HCT116 (cell line): ENCODE results near the gene ZNF507. TPM values are rescaled to one million over a fixed set of nuclear protein-coding genes. Genes with fewer than 3 reads are reported as not detected.

Source experiments
- ATAC-seq: fragments of 200-7000 bp; cut with Tn5 transposase; 2 replicates; pipeline ENCODE4 v1.9.1; 2020; ENCODE audit warnings: mild to moderate bottlenecking, moderate library complexity
- BruUV-seq: library from RNA; stranded (reverse); fragments of 400-500 nt; replicated peaks from 2 replicates; lab custom pipeline; 2021; lab: Mats Ljungman, UMichigan
- CTCF ChIA-PET: fragments of 300-600 bp; sonication (Branson Sonifier 250); formaldehyde crosslinking; loops from one replicate; lab custom pipeline; 2021; ENCODE audit warnings: antibody characterized with exemption; lab: Charles Lee
- POLR2A ChIA-PET: fragments of 300-600, 350-600 bp; sonication (Branson Sonifier 250); formaldehyde crosslinking; loops from one replicate; lab custom pipeline; 2021; ENCODE audit warnings: antibody characterized with exemption; lab: Charles Lee
- RAD21 ChIA-PET, 2 experiments: fragments of 300-600 bp; sonication (Branson Sonifier 250); formaldehyde crosslinking; loops; one replicate each; lab custom pipeline; 2023; ENCODE audit warnings: low total read pairs in 2 of 2; ENCODE audit not compliant: uncharacterized antibody in 2 of 2, unreplicated experiment in 2 of 2, low non-redundant PET in 1 of 2; lab: Charles Lee
- DNase-seq: peaks from one replicate; pipeline ENCODE4 v3.0.0-alpha.2; 2010; ENCODE audit warnings: low read depth, low spot score
- H2AFZ ChIP-seq: fragments of 200-600 bp; shearing (Covaris generic), sonication (generic); 2 replicates; pipeline ENCODE4 v1.6.1; 2017; ENCODE audit warnings: low read depth, mixed run types, mixed read lengths, antibody characterized with exemption, low read length; ENCODE audit not compliant: poor library complexity, severe bottlenecking
- H3K27ac ChIP-seq: 2 replicates; pipeline ENCODE4 v1.5.1; 2012; ENCODE audit warnings: low read depth, low read length
- H3K27me3 ChIP-seq: fragments of 200-600 bp; sonication (generic); 2 replicates; pipeline ENCODE4 v1.6.1; 2016; ENCODE audit warnings: mixed run types, low read length, mixed read lengths; ENCODE audit not compliant: insufficient read depth
- H3K36me3 ChIP-seq, 2 experiments: fragments of 200-500 bp in 1 of 2; fragments of 200-600 bp in 1 of 2; sonication (Bioruptor generic) in 1 of 2; sonication (generic) in 1 of 2; 2 replicates each; pipeline versions ENCODE4 v1.5.1 to v1.6.1; 2014 to 2016; ENCODE audit warnings: low read length in 2 of 2, inconsistent platforms in 1 of 2, mixed read lengths in 1 of 2, mixed run types in 1 of 2; ENCODE audit not compliant: insufficient read depth in 2 of 2, control insufficient read depth in 1 of 2
- H3K4me1 ChIP-seq, 2 experiments: fragments of 200-600 bp in 1 of 2; sonication (generic) in 1 of 2; 2 replicates each; pipeline versions ENCODE4 v1.5.1 to v1.6.1; 2012 to 2017; ENCODE audit warnings: low read length in 2 of 2, inconsistent platforms in 1 of 2, mild to moderate bottlenecking in 1 of 2, mixed read lengths in 1 of 2, mixed run types in 1 of 2, moderate library complexity in 1 of 2; ENCODE audit not compliant: insufficient read depth in 2 of 2, control insufficient read depth in 1 of 2
- H3K4me2 ChIP-seq: fragments of 200-600 bp; sonication (generic); 2 replicates; pipeline ENCODE4 v1.6.1; 2017; ENCODE audit warnings: mixed run types, low read length, mixed read lengths
- H3K4me3 ChIP-seq, 2 experiments: fragments of 200-600 bp in 1 of 2; sonication (generic) in 1 of 2; replicated peaks in 1 of 2; 2 replicates each; pipeline ENCODE4 v1.5.1; 2011 to 2016; ENCODE audit warnings: low read length in 2 of 2, control low read depth in 1 of 2, low read depth in 1 of 2, mild to moderate bottlenecking in 1 of 2, mixed read lengths in 1 of 2, mixed run types in 1 of 2
- H3K79me2 ChIP-seq: fragments of 200-600 bp; sonication (generic); 2 replicates; pipeline ENCODE4 v1.6.1; 2017; ENCODE audit warnings: mild to moderate bottlenecking, mixed run types, low read length, moderate library complexity, mixed read lengths; ENCODE audit not compliant: insufficient read depth
- H3K9ac ChIP-seq: fragments of 200-600 bp; sonication (generic); 2 replicates; pipeline ENCODE4 v1.6.1; 2016; ENCODE audit warnings: low read length, mixed read lengths
- H3K9me2 ChIP-seq: fragments of 200-600 bp; sonication (generic), shearing (Covaris generic); 2 replicates; pipeline ENCODE4 v1.6.1; 2017; ENCODE audit warnings: mixed run types, mild to moderate bottlenecking, moderate library complexity; ENCODE audit not compliant: insufficient read depth
- H3K9me3 ChIP-seq, 2 experiments: fragments of 200-500 bp in 1 of 2; fragments of 200-600 bp in 1 of 2; sonication (Bioruptor generic) in 1 of 2; sonication (generic) in 1 of 2; 2 replicates each; pipeline ENCODE4 v1.6.1; 2014 to 2017; ENCODE audit warnings: low read length in 2 of 2, mixed read lengths in 2 of 2, inconsistent platforms in 1 of 2, low read depth in 1 of 2, mild to moderate bottlenecking in 1 of 2, mixed run types in 1 of 2, moderate library complexity in 1 of 2; ENCODE audit not compliant: control insufficient read depth in 1 of 2, insufficient read depth in 1 of 2
- H4K20me1 ChIP-seq: fragments of 200-600 bp; sonication (generic), shearing (Covaris generic); 2 replicates; pipeline ENCODE4 v1.6.1; 2017; ENCODE audit warnings: mixed run types, mild to moderate bottlenecking, moderate library complexity; ENCODE audit not compliant: insufficient read depth
- ATF3 ChIP-seq: IDR thresholded peaks from 2 replicates; pipeline ENCODE4 v1.6.1; 2012
- CBX3 ChIP-seq: IDR thresholded peaks from 2 replicates; pipeline ENCODE4 v1.6.1; 2012; ENCODE audit warnings: low read depth
- CEBPB ChIP-seq: IDR thresholded peaks from 2 replicates; pipeline ENCODE4 v1.6.1; 2012; ENCODE audit warnings: low read depth
- EGR1 ChIP-seq: IDR thresholded peaks from 2 replicates; pipeline ENCODE4 v1.6.1; 2012; ENCODE audit warnings: low read depth
- EZH2phosphoT487 ChIP-seq: fragments of 200-600 bp; IDR thresholded peaks from 2 replicates; pipeline ENCODE4 v1.6.1; 2018; ENCODE audit warnings: antibody characterized with exemption, borderline replicate concordance
- POLR2AphosphoS5 ChIP-seq: IDR thresholded peaks from 2 replicates; pipeline ENCODE4 v1.6.1; 2011; ENCODE audit warnings: mild to moderate bottlenecking, low read depth, low read length, moderate library complexity
- REST ChIP-seq: IDR thresholded peaks from 2 replicates; pipeline ENCODE4 v1.6.1; 2012; ENCODE audit warnings: low read depth
- SRF ChIP-seq: IDR thresholded peaks from 2 replicates; pipeline ENCODE4 v1.6.1; 2012; ENCODE audit warnings: low read depth
- TCF7L2 ChIP-seq: IDR thresholded peaks from 2 replicates; pipeline ENCODE4 v1.7.0; 2011; ENCODE audit warnings: borderline replicate concordance, inconsistent platforms; ENCODE audit not compliant: insufficient read depth, insufficient read length; ENCODE audit errors: extremely low read depth
- YY1 ChIP-seq: IDR thresholded peaks from 2 replicates; pipeline ENCODE4 v1.6.1; 2011; ENCODE audit warnings: low read length, low read depth, moderate library complexity, mild to moderate bottlenecking; ENCODE audit not compliant: insufficient replicate concordance; ENCODE audit errors: extremely low read depth
- ZBTB33 ChIP-seq: IDR thresholded peaks from 2 replicates; pipeline ENCODE4 v1.6.1; 2011; ENCODE audit warnings: mild to moderate bottlenecking, low read length, moderate library complexity; ENCODE audit not compliant: insufficient replicate concordance; ENCODE audit errors: extremely low read depth
- ZFX ChIP-seq: fragments of 450-650 bp; IDR thresholded peaks from 2 replicates; pipeline ENCODE4 v1.6.1; 2017
- ZNF274 ChIP-seq: fragments of 200-500 bp; sonication (Bioruptor generic); IDR thresholded peaks from 2 replicates; pipeline ENCODE4 v1.6.1; 2014; ENCODE audit warnings: mild to moderate bottlenecking, low read depth, low read length, inconsistent platforms
- intact Hi-C: fragments of 100-400 bp; cut with micrococcal nuclease; formaldehyde crosslinking; loops from 2 replicates; pipeline ENCODE4 v1.10.0; 2022
- total RNA-seq: library from RNA; stranded (reverse); gene quantifications from one replicate; pipeline ENCODE4 v1.2.1, GENCODE V29; 2021; ENCODE audit not compliant: unreplicated experiment

ZNF507 gene
- total RNA-seq, 1 experiment from 2014 or later: 27.4 TPM

- no peak for ATAC-seq
- Histone ChIP-seq H3K27ac (no peak overlapping the region), H3K79me2 (no peaks in the 10 kb centered on the region), H3K4me1 (peaks cover 0 to 11% of the 10 kb centered on the region in 2 experiments; a peak in 2 of 4 replicates), H3K9ac (no peak overlapping the region), H3K9me2 (no peaks in the 10 kb centered on the region), H3K4me3 (no peak overlapping the region), H4K20me1 (no peaks in the 10 kb centered on the region), H3K9me3 (no peaks in the 10 kb centered on the region), H3K36me3 (peaks cover 0 to 6% of the 10 kb centered on the region in 2 experiments; a peak in 2 of 4 replicates), H3K4me2 (no peak overlapping the region), H2AFZ (no peak overlapping the region), H3K27me3 (no peaks in the 10 kb centered on the region)
- no TSS peak for BruUV-seq
- CTCF ChIA-PET: no interaction called here
- no peak for TF ChIP-seq ATF3
- no peak for TF ChIP-seq CBX3
- no peak for TF ChIP-seq ZNF274
- no peak for TF ChIP-seq ZFX
- no peak for TF ChIP-seq CEBPB
- TF ChIP-seq TCF7L2: no peak
- no peak for TF ChIP-seq YY1
- TF ChIP-seq SRF: no peak
- TF ChIP-seq EGR1: no peak
- TF ChIP-seq REST: no peak
- TF ChIP-seq EZH2phosphoT487: no peak
- no peak for TF ChIP-seq POLR2AphosphoS5
- TF ChIP-seq ZBTB33: no peak
- intact Hi-C loops: no loop called here
- RAD21 ChIA-PET: no interaction called here
- POLR2A ChIA-PET: interaction anchor here (1.4 kb wide), 1 partner anchor 14 kb away, joined by 3 read pairs; no protein-coding TSS in a partner anchor
- DNase-seq: no peak
These were observed 43.0 kb downstream of the ZNF507 start for GRCh38 chr19:32388393-32388855.
